ENCODE measurements around the gene ANKRD33B.

ANKRD33B gene

GRCh38 chr5:10673017-10673389 lies 109.1 kb downstream of the ANKRD33B start:
- in situ Hi-C loops (cut with MboI; ENCODE audit: low sequenced_read_pairs), result no loop called here
- no peak overlapping the region for H3K4me3 ChIP-seq
- no peaks in the 10 kb centered on the region for H3K36me3 ChIP-seq (replicated peaks)
- no peaks in the 10 kb centered on the region for H3K9me3 ChIP-seq
- DNase-seq (ENCODE audit: low spot score in 2 of 2), result no peak
- H3K27me3 ChIP-seq (ENCODE audit: low read depth), result no peaks in the 10 kb centered on the region
- no peaks in the 10 kb centered on the region for H3K4me1 ChIP-seq

- in situ Hi-C loops (cut with MboI; ENCODE audit: low sequenced_read_pairs), result no loop called here
- no peak for DNase-seq (ENCODE audit: low spot score in 2 of 2)
- Histone ChIP-seq H3K36me3 (replicated peaks) (no peaks in the 10 kb centered on the region), H3K27me3 (ENCODE audit: low read depth) (no peaks in the 10 kb centered on the region), H3K4me1 (no peaks in the 10 kb centered on the region), H3K4me3 (no peak overlapping the region), H3K9me3 (no peaks in the 10 kb centered on the region)
Observed at GRCh38 chr5:10673407-10673806, 109.5 kb downstream of the ANKRD33B start.

- no peaks in the 10 kb centered on the region for H3K4me1 ChIP-seq
- no peak overlapping the region for H3K4me3 ChIP-seq
- no peaks in the 10 kb centered on the region for H3K27me3 ChIP-seq (ENCODE audit: low read depth)
- no peak for DNase-seq (ENCODE audit: low spot score in 2 of 2)
- in situ Hi-C loops (cut with MboI; ENCODE audit: low sequenced_read_pairs), result no loop called here
- H3K36me3 ChIP-seq (replicated peaks), result no peaks in the 10 kb centered on the region
- no peaks in the 10 kb centered on the region for H3K9me3 ChIP-seq
Observed at GRCh38 chr5:10674096-10674495, 110.2 kb downstream of the ANKRD33B start.

- H3K27me3 ChIP-seq (ENCODE audit: low read depth), result no peaks in the 10 kb centered on the region
- no peaks in the 10 kb centered on the region for H3K36me3 ChIP-seq (replicated peaks)
- H3K4me3 ChIP-seq, result no peak overlapping the region
- in situ Hi-C loops (cut with MboI; ENCODE audit: low sequenced_read_pairs), result no loop called here
- H3K9me3 ChIP-seq, result no peaks in the 10 kb centered on the region
- H3K4me1 ChIP-seq, result no peaks in the 10 kb centered on the region
- DNase-seq (ENCODE audit: low spot score in 2 of 2), result no peak
Observed at GRCh38 chr5:10674582-10674981, 110.7 kb downstream of the ANKRD33B start.

GRCh38 chr5:10675177-10675700 lies 111.4 kb downstream of the ANKRD33B start:
- DNase-seq (ENCODE audit: low spot score in 2 of 2), result no peak
- H3K4me1 ChIP-seq, result no peaks in the 10 kb centered on the region
- no peaks in the 10 kb centered on the region for H3K9me3 ChIP-seq
- H3K27me3 ChIP-seq (ENCODE audit: low read depth), result no peaks in the 10 kb centered on the region
- no peak overlapping the region for H3K4me3 ChIP-seq
- H3K36me3 ChIP-seq (replicated peaks), result no peaks in the 10 kb centered on the region; the same call in 1 of the 2 replicates
- in situ Hi-C loops (cut with MboI; ENCODE audit: low sequenced_read_pairs), result no loop called here

GRCh38 chr5:10676224-10676623 lies 112.4 kb downstream of the ANKRD33B start:
- Histone ChIP-seq H3K9me3 (no peaks in the 10 kb centered on the region), H3K27me3 (ENCODE audit: low read depth) (no peaks in the 10 kb centered on the region), H3K4me3 (no peak overlapping the region), H3K36me3 (replicated peaks) (no peaks in the 10 kb centered on the region; the same call in 1 of the 2 replicates), H3K4me1 (no peaks in the 10 kb centered on the region)
- in situ Hi-C loops (cut with MboI; ENCODE audit: low sequenced_read_pairs), result no loop called here
- DNase-seq (ENCODE audit: low spot score in 2 of 2), result no peak

GRCh38 chr5:10676946-10677345 lies 113.1 kb downstream of the ANKRD33B start:
- Histone ChIP-seq H3K36me3 (replicated peaks) (no peaks in the 10 kb centered on the region; the same call in 1 of the 2 replicates), H3K4me3 (no peak overlapping the region), H3K27me3 (ENCODE audit: low read depth) (no peaks in the 10 kb centered on the region), H3K4me1 (no peaks in the 10 kb centered on the region), H3K9me3 (no peaks in the 10 kb centered on the region)
- in situ Hi-C loops (cut with MboI; ENCODE audit: low sequenced_read_pairs), result no loop called here
- DNase-seq (ENCODE audit: low spot score in 2 of 2), result no peak

GRCh38 chr5:10677533-10677932 lies 113.7 kb downstream of the ANKRD33B start:
- no peaks in the 10 kb centered on the region for H3K4me1 ChIP-seq
- in situ Hi-C loops (cut with MboI; ENCODE audit: low sequenced_read_pairs), result no loop called here
- no peak overlapping the region for H3K4me3 ChIP-seq
- no peak for DNase-seq (ENCODE audit: low spot score in 2 of 2)
- no peaks in the 10 kb centered on the region for H3K9me3 ChIP-seq
- no peaks in the 10 kb centered on the region for H3K27me3 ChIP-seq (ENCODE audit: low read depth)
- H3K36me3 ChIP-seq (replicated peaks), result no peaks in the 10 kb centered on the region; the same call in 1 of the 2 replicates

- in situ Hi-C loops (cut with MboI; ENCODE audit: low sequenced_read_pairs), result no loop called here
- Histone ChIP-seq H3K4me3 (no peak overlapping the region), H3K27me3 (ENCODE audit: low read depth) (no peaks in the 10 kb centered on the region), H3K4me1 (no peaks in the 10 kb centered on the region), H3K9me3 (no peaks in the 10 kb centered on the region), H3K36me3 (replicated peaks) (no peaks in the 10 kb centered on the region; the same call in 1 of the 2 replicates)
- DNase-seq (ENCODE audit: low spot score in 2 of 2), result no peak
Observed at GRCh38 chr5:10678244-10678643, 114.4 kb downstream of the ANKRD33B start.

- in situ Hi-C loops (cut with MboI; ENCODE audit: low sequenced_read_pairs), result no loop called here
- Histone ChIP-seq H3K4me3 (no peak overlapping the region), H3K27me3 (ENCODE audit: low read depth) (no peaks in the 10 kb centered on the region), H3K9me3 (no peaks in the 10 kb centered on the region), H3K36me3 (replicated peaks) (no peaks in the 10 kb centered on the region; the same call in 1 of the 2 replicates), H3K4me1 (no peaks in the 10 kb centered on the region)
- DNase-seq (ENCODE audit: low spot score in 2 of 2), result no peak
Observed at GRCh38 chr5:10679336-10679988, 115.6 kb downstream of the ANKRD33B start.

- peaks cover 3% of the 10 kb centered on the region; the same call in 1 of the 2 replicates for H3K36me3 ChIP-seq (replicated peaks)
- no peaks in the 10 kb centered on the region for H3K9me3 ChIP-seq
- H3K4me1 ChIP-seq, result no peaks in the 10 kb centered on the region
- no peak for DNase-seq (ENCODE audit: low spot score in 2 of 2)
- in situ Hi-C loops (cut with MboI; ENCODE audit: low sequenced_read_pairs), result no loop called here
- H3K4me3 ChIP-seq, result no peak overlapping the region
- no peaks in the 10 kb centered on the region for H3K27me3 ChIP-seq (ENCODE audit: low read depth)
Observed at GRCh38 chr5:10680876-10681481, 117.1 kb downstream of the ANKRD33B start.

- Histone ChIP-seq H3K36me3 (replicated peaks) (peaks cover 3% of the 10 kb centered on the region; the same call in 1 of the 2 replicates), H3K9me3 (no peaks in the 10 kb centered on the region), H3K4me1 (no peaks in the 10 kb centered on the region), H3K27me3 (ENCODE audit: low read depth) (no peaks in the 10 kb centered on the region), H3K4me3 (no peak overlapping the region)
- in situ Hi-C loops (cut with MboI; ENCODE audit: low sequenced_read_pairs), result no loop called here
- DNase-seq (ENCODE audit: low spot score in 2 of 2), result no peak
Observed at GRCh38 chr5:10681731-10682679, 118.1 kb downstream of the ANKRD33B start.

GRCh38 chr5:10682801-10683525 lies 119.1 kb downstream of the ANKRD33B start:
- no peaks in the 10 kb centered on the region for H3K4me1 ChIP-seq
- peaks cover 3% of the 10 kb centered on the region; the same call in 1 of the 2 replicates for H3K36me3 ChIP-seq (replicated peaks)
- H3K4me3 ChIP-seq, result no peak overlapping the region
- DNase-seq (ENCODE audit: low spot score in 2 of 2), result no peak
- H3K27me3 ChIP-seq (ENCODE audit: low read depth), result no peaks in the 10 kb centered on the region
- no peaks in the 10 kb centered on the region for H3K9me3 ChIP-seq
- in situ Hi-C loops (cut with MboI; ENCODE audit: low sequenced_read_pairs), result no loop called here

All from HAP-1 (cell line).